GM23338 (cell line): ENCODE measurements around the gene NCDN. TPM values are rescaled to one million over a fixed set of nuclear protein-coding genes. Genes with fewer than 3 reads are reported as not detected.

ENCODE experiments used
- ATAC-seq: fragments of 200-7000 bp; cut with Tn5 transposase; 3 replicates; pipeline ENCODE4 v1.9.1; 2020
- DNase-seq: peaks from one replicate; pipeline ENCODE4 v3.0.0-alpha.2; 2015; ENCODE audit warnings: low spot score
- H2AFZ ChIP-seq: fragments of 200-600 bp; sonication (generic); 2 replicates; pipeline ENCODE4 v1.8.0; 2016; ENCODE audit warnings: antibody characterized with exemption, mild to moderate bottlenecking, moderate library complexity
- H3F3A ChIP-seq: fragments of 200-600 bp; sonication (generic); replicated peaks from 2 replicates; pipeline ENCODE4 v1.8.0; 2017; ENCODE audit warnings: antibody characterized with exemption, mixed run types, low read depth
- H3K27ac ChIP-seq: fragments of 200-600 bp; sonication (generic); 2 replicates; pipeline ENCODE4 v1.6.1; 2016; ENCODE audit warnings: low read depth
- H3K27me3 ChIP-seq: fragments of 200-600 bp; sonication (generic); 2 replicates; pipeline ENCODE4 v1.8.0; 2016; ENCODE audit warnings: mild to moderate bottlenecking, mixed run types, moderate library complexity; ENCODE audit not compliant: insufficient read depth
- H3K36me3 ChIP-seq: fragments of 200-600 bp; sonication (generic); 2 replicates; pipeline ENCODE4 v1.8.0; 2016; ENCODE audit warnings: mild to moderate bottlenecking; ENCODE audit not compliant: insufficient read depth
- H3K4me1 ChIP-seq: fragments of 200-600 bp; sonication (generic); 2 replicates; pipeline ENCODE4 v1.8.0; 2016; ENCODE audit warnings: mild to moderate bottlenecking, moderate library complexity; ENCODE audit not compliant: insufficient read depth
- H3K4me2 ChIP-seq: fragments of 200-600 bp; sonication (generic); 2 replicates; pipeline ENCODE4 v1.7.1; 2017; ENCODE audit warnings: mixed run types
- H3K4me3 ChIP-seq: fragments of 200-600 bp; sonication (generic); 2 replicates; pipeline ENCODE4 v1.6.1; 2016; ENCODE audit warnings: mixed run types
- H3K79me2 ChIP-seq: fragments of 200-600 bp; sonication (generic); replicated peaks from 2 replicates; pipeline ENCODE4 v1.8.0; 2017; ENCODE audit warnings: mild to moderate bottlenecking; ENCODE audit not compliant: insufficient read depth
- H3K9me2 ChIP-seq: fragments of 200-600 bp; sonication (generic); 2 replicates; pipeline ENCODE4 v1.8.0; 2017; ENCODE audit not compliant: insufficient read depth
- H4K20me1 ChIP-seq: fragments of 200-600 bp; sonication (generic); replicated peaks from 2 replicates; pipeline ENCODE4 v1.8.0; 2017; ENCODE audit warnings: mild to moderate bottlenecking; ENCODE audit not compliant: insufficient read depth
- H3K27ac Mint-ChIP-seq: 2 replicates; pipeline ENCODE4 v1.8.0; 2020; ENCODE audit warnings: inconsistent platforms, mild to moderate bottlenecking, moderate library complexity, mixed read lengths
- H3K27me3 Mint-ChIP-seq: 3 replicates; pipeline ENCODE4 v1.8.0; 2022; ENCODE audit warnings: low read depth, mild to moderate bottlenecking, moderate library complexity, mixed read lengths, inconsistent platforms; ENCODE audit not compliant: insufficient read depth, poor library complexity
- H3K36me3 Mint-ChIP-seq: 3 replicates; pipeline ENCODE4 v1.8.0; 2021; ENCODE audit warnings: low read depth, mild to moderate bottlenecking, inconsistent platforms, moderate library complexity, mixed read lengths
- H3K4me1 Mint-ChIP-seq: 3 replicates; pipeline ENCODE4 v1.8.0; 2020; ENCODE audit warnings: mild to moderate bottlenecking, inconsistent platforms, mixed read lengths
- H3K4me3 Mint-ChIP-seq: 3 replicates; pipeline ENCODE4 v1.8.0; 2021; ENCODE audit warnings: moderate library complexity, mild to moderate bottlenecking, inconsistent platforms, mixed read lengths
- H3K9me3 Mint-ChIP-seq: 3 replicates; pipeline ENCODE4 v1.8.0; 2020; ENCODE audit warnings: moderate library complexity, mild to moderate bottlenecking, inconsistent platforms, mixed read lengths
- CREB1 ChIP-seq: fragments of 250-450 bp; sonication (Bioruptor Pico); IDR thresholded peaks from 2 replicates; pipeline ENCODE4 v1.5.0; 2020; ENCODE audit warnings: low read depth, mild to moderate bottlenecking, moderate library complexity
- ETS1 ChIP-seq: IDR thresholded peaks from 2 replicates; pipeline ENCODE4 v1.6.1; 2016; ENCODE audit warnings: antibody characterized with exemption
- EZH2 ChIP-seq: fragments of 200-600 bp; sonication (generic); IDR thresholded peaks from one replicate; pipeline ENCODE4 v1.8.0; 2017; ENCODE audit warnings: antibody characterized with exemption, mild to moderate bottlenecking, low read depth; ENCODE audit not compliant: unreplicated experiment
- EZH2phosphoT487 ChIP-seq: fragments of 200-600 bp; sonication (generic); IDR thresholded peaks from one replicate; pipeline ENCODE4 v1.8.1; 2018; ENCODE audit warnings: antibody characterized with exemption; ENCODE audit not compliant: unreplicated experiment
- JUNB ChIP-seq: IDR thresholded peaks from one replicate; pipeline ENCODE4 v1.6.1; 2016; ENCODE audit warnings: antibody characterized with exemption; ENCODE audit not compliant: unreplicated experiment
- NANOG ChIP-seq: IDR thresholded peaks from 2 replicates; pipeline ENCODE4 v1.6.1; 2016; ENCODE audit warnings: antibody characterized with exemption, borderline replicate concordance
- POLR2AphosphoS5 ChIP-seq: IDR thresholded peaks from 2 replicates; pipeline ENCODE4 v1.6.1; 2016; ENCODE audit warnings: antibody characterized with exemption, low read depth
- REST ChIP-seq: IDR thresholded peaks from one replicate; pipeline ENCODE4 v1.6.1; 2018; ENCODE audit warnings: antibody characterized with exemption; ENCODE audit not compliant: unreplicated experiment
- STAT1 ChIP-seq: IDR thresholded peaks from one replicate; pipeline ENCODE4 v1.6.1; 2016; ENCODE audit warnings: antibody characterized with exemption; ENCODE audit not compliant: unreplicated experiment
- ZNF114 ChIP-seq: fragments of 250-450 bp; sonication (Bioruptor Pico); IDR thresholded peaks from 2 replicates; pipeline ENCODE4 v1.5.0; 2020; ENCODE audit warnings: mild to moderate bottlenecking, moderate library complexity
- ZNF331 ChIP-seq: fragments of 250-450 bp; sonication (Bioruptor Pico); IDR thresholded peaks from 2 replicates; pipeline ENCODE4 v1.5.0; 2020; ENCODE audit warnings: low read depth, mild to moderate bottlenecking, moderate library complexity
- ZNF462 ChIP-seq: fragments of 250-450 bp; sonication (Bioruptor Pico); IDR thresholded peaks from 2 replicates; pipeline ENCODE4 v1.5.0; 2020; ENCODE audit warnings: mild to moderate bottlenecking, moderate library complexity
- polyA plus RNA-seq: library from polyadenylated mRNA; unstranded; fragments of >200 nt; fragmentation: Nextera tagmentation; extraction: Ambion mirVana; gene quantifications from 2 replicates; pipeline ENCODE4 v1.2.1, GENCODE V29; 2016
- total RNA-seq: library from RNA; depleted of rRNA; stranded (reverse); fragments of >200 nt; shearing (Covaris generic); gene quantifications from 2 replicates; pipeline ENCODE4 v1.2.3, GENCODE V29; 2014

The NCDN gene
- total and polyA plus RNA-seq, 2 experiments from 2014 or later, result 13.2 to 44.2 TPM

- no peak for TF ChIP-seq STAT1
- TF ChIP-seq REST, result no peak
- TF ChIP-seq ETS1, result no peak
- TF ChIP-seq POLR2AphosphoS5, result no peak
- TF ChIP-seq EZH2phosphoT487, result no peak
- no peak for TF ChIP-seq CREB1 (CRISPR knock-in tag)
- no peak for TF ChIP-seq ZNF114
Measured at GRCh38 chr1:35556484-35557117, 998 bp upstream of the NCDN start (continued).

- no peaks in the 10 kb centered on the region; the same call in 1 of the 2 replicates for H4K20me1 ChIP-seq
- no peak within 1 kb of the TSS; the same call in 1 of the 2 replicates for H2AFZ ChIP-seq
- peak; percentile 87 for DNase-seq
- peak within 1 kb of the TSS; percentile 88 for H3K4me2 ChIP-seq
- Mint-ChIP-seq H3K36me3 (peaks cover 39% of the 10 kb centered on the region), H3K9me3 (peaks cover 3% of the 10 kb centered on the region; the same call in 2 of the 3 replicates), H3K27me3 (peaks cover 17% of the 10 kb centered on the region), H3K4me1 (peaks cover 45% of the 10 kb centered on the region), H3K4me3 (peak within 1 kb of the TSS; percentile 98), H3K27ac (peak within 1 kb of the TSS; percentile 96)
- peaks cover 34% of the 10 kb centered on the region for H3K4me1 ChIP-seq
- H3K4me3 ChIP-seq, result peak within 1 kb of the TSS; percentile 91
- peaks cover 39% of the 10 kb centered on the region for H3K79me2 ChIP-seq
- H3K27ac ChIP-seq, result peak within 1 kb of the TSS; percentile 93
- peaks cover under 1% of the 10 kb centered on the region; the same call in 1 of the 2 replicates for H3K36me3 ChIP-seq
- peaks cover 13% of the 10 kb centered on the region for H3F3A ChIP-seq
- no peaks in the 10 kb centered on the region for H3K27me3 ChIP-seq
- ATAC-seq, result peak; percentile 74
- H3K9me2 ChIP-seq, result no peaks in the 10 kb centered on the region
- TF ChIP-seq ZNF462 (no peak), JUNB (no peak), ZNF331 (CRISPR knock-in tag) (no peak), EZH2phosphoT487 (no peak), CREB1 (CRISPR knock-in tag) (no peak), POLR2AphosphoS5 (peak; percentile 71), EZH2 (no peak), STAT1 (no peak), ETS1 (no peak), NANOG (no peak), ZNF114 (no peak)
Measured at GRCh38 chr1:35557118-35557610, 435 bp upstream of the NCDN start, which contains the start of gene KIAA0319L. TSS of gene KIAA0319L (minus strand) at chr1:35557403. CDS start at chr1:35554491, 2,912 bp downstream.
